ENCODE measurements around the gene STXBP6.

STXBP6 gene

GRCh38 chr14:25015761-25016160, 34.2 kb downstream of the STXBP6 start:
- DNase-seq (ENCODE audit: low read depth): no peak

GRCh38 chr14:25014440-25014839, 35.5 kb downstream of the STXBP6 start:
- DNase-seq (ENCODE audit: low read depth): no peak

GRCh38 chr14:25011095-25011494, 38.9 kb downstream of the STXBP6 start:
- no peak for DNase-seq (ENCODE audit: low read depth)

- no peak for DNase-seq (ENCODE audit: low read depth)
Measured at GRCh38 chr14:25010471-25010870, 39.5 kb downstream of the STXBP6 start.

- DNase-seq (ENCODE audit: low read depth): no peak
Measured at GRCh38 chr14:25009891-25010290, 40.1 kb downstream of the STXBP6 start.

GRCh38 chr14:25007832-25008231, 42.1 kb downstream of the STXBP6 start:
- DNase-seq (ENCODE audit: low read depth): no peak

GRCh38 chr14:25006961-25007795, 42.8 kb downstream of the STXBP6 start:
- no peak for DNase-seq (ENCODE audit: low read depth)

GRCh38 chr14:25006031-25006430, 43.9 kb downstream of the STXBP6 start:
- DNase-seq (ENCODE audit: low read depth): no peak

- no peak for DNase-seq (ENCODE audit: low read depth)
Measured at GRCh38 chr14:25004389-25004809, 45.5 kb downstream of the STXBP6 start.

- no peak for DNase-seq (ENCODE audit: low read depth)
Measured at GRCh38 chr14:25003537-25003936, 46.4 kb downstream of the STXBP6 start.

- DNase-seq (ENCODE audit: low read depth): no peak
Measured at GRCh38 chr14:25001601-25002000, 48.3 kb downstream of the STXBP6 start.

GRCh38 chr14:25001156-25001555, 48.8 kb downstream of the STXBP6 start:
- DNase-seq (ENCODE audit: low read depth): no peak

GRCh38 chr14:24999157-24999556, 50.8 kb downstream of the STXBP6 start:
- DNase-seq (ENCODE audit: low read depth): no peak

- no peak for DNase-seq (ENCODE audit: low read depth)
Measured at GRCh38 chr14:24996930-24997725, 52.8 kb downstream of the STXBP6 start.

- DNase-seq (ENCODE audit: low read depth): no peak
Measured at GRCh38 chr14:24995016-24995415, 54.9 kb downstream of the STXBP6 start.

- no peak for DNase-seq (ENCODE audit: low read depth)
Measured at GRCh38 chr14:24993631-24994030, 56.3 kb downstream of the STXBP6 start.

- DNase-seq (ENCODE audit: low read depth): no peak
Measured at GRCh38 chr14:24992624-24993360, 57.2 kb downstream of the STXBP6 start.

- DNase-seq (ENCODE audit: low read depth): no peak
Measured at GRCh38 chr14:24991821-24992220, 58.1 kb downstream of the STXBP6 start.

GRCh38 chr14:24991288-24991687, 58.7 kb downstream of the STXBP6 start:
- no peak for DNase-seq (ENCODE audit: low read depth)

- no peak for DNase-seq (ENCODE audit: low read depth)
Measured at GRCh38 chr14:24990773-24991172, 59.2 kb downstream of the STXBP6 start.

GRCh38 chr14:24990050-24990449, 59.9 kb downstream of the STXBP6 start:
- no peak for DNase-seq (ENCODE audit: low read depth)

GRCh38 chr14:24988760-24989159, 61.2 kb downstream of the STXBP6 start:
- no peak for DNase-seq (ENCODE audit: low read depth)

Measured in activated T-helper 9 cell treated with anti-CD3 and anti-CD28 coated beads, Interleukin-2, amount 50 U/mL, for 16 hours (primary cell).